Epithelial cell of proximal tubule (primary cell): ENCODE data around the gene TMC6. TPM values are rescaled to one million over a fixed set of nuclear protein-coding genes. Genes with fewer than 3 reads are reported as not detected.

Source experiments
- DNase-seq: peaks from one replicate; pipeline ENCODE4 v3.0.0-alpha.2; 2011; ENCODE audit warnings: low read depth
- H3K4me3 ChIP-seq: 2 replicates; pipeline ENCODE4 v1.5.1; 2011; ENCODE audit warnings: low read depth, mild to moderate bottlenecking, low read length
- CTCF ChIP-seq: conservative IDR thresholded peaks from 2 replicates; pipeline ENCODE4 v1.5.1; 2012; ENCODE audit warnings: low read depth, mild to moderate bottlenecking, low read length
- total RNA-seq: library from RNA; depleted of rRNA; stranded (reverse); fragments of >200 nt; gene quantifications from 2 replicates; pipeline ENCODE4 v1.2.3, GENCODE V29; 2015

TMC6 gene, protein sequence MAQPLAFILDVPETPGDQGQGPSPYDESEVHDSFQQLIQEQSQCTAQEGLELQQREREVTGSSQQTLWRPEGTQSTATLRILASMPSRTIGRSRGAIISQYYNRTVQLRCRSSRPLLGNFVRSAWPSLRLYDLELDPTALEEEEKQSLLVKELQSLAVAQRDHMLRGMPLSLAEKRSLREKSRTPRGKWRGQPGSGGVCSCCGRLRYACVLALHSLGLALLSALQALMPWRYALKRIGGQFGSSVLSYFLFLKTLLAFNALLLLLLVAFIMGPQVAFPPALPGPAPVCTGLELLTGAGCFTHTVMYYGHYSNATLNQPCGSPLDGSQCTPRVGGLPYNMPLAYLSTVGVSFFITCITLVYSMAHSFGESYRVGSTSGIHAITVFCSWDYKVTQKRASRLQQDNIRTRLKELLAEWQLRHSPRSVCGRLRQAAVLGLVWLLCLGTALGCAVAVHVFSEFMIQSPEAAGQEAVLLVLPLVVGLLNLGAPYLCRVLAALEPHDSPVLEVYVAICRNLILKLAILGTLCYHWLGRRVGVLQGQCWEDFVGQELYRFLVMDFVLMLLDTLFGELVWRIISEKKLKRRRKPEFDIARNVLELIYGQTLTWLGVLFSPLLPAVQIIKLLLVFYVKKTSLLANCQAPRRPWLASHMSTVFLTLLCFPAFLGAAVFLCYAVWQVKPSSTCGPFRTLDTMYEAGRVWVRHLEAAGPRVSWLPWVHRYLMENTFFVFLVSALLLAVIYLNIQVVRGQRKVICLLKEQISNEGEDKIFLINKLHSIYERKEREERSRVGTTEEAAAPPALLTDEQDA
- total RNA-seq: 38.4 and 52.1 TPM in 2 replicates

- peak within 1 kb of the TSS; percentile 83 for H3K4me3 ChIP-seq
- DNase-seq: no peak
- TF ChIP-seq CTCF: no peak
Measured at GRCh38 chr17:78128551-78129350, at the start of gene TMC6. TSS of gene TMC6 (minus strand) at chr17:78128755. CDS start at chr17:78126832, 1,923 bp downstream.

DNA sequence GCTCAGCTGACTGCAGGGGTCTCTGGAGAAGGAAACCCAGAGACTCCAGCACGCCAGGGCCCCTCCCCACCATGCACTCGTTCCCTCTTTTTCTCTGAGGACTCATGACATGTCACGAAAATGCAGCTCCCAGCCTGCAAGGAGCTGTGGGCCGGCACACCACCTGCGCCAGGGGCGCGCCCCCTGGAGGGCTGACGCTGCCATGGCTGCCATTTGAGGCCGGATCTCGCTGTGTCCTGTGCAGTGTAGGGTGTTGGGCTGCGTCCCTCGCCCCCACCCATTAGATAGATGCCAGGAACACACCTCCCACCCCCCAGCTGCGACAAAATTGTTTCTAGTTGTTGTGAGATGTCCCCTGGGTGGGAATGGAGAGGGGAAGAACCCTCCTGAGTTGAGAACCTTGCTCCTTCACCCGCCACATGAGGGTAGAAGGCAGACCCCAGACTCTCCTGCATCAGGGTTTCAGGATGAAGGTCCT lies 48.0 kb upstream of the TMC6 start:
- H3K4me3 ChIP-seq: no peak overlapping the region
- peak; percentile 81 for TF ChIP-seq CTCF
- no peak for DNase-seq

- DNase-seq: no peak
- TF ChIP-seq CTCF: no peak
- H3K4me3 ChIP-seq: no peak overlapping the region
Measured at GRCh38 chr17:78175643-78175981, 47.1 kb upstream of the TMC6 start.

DNA sequence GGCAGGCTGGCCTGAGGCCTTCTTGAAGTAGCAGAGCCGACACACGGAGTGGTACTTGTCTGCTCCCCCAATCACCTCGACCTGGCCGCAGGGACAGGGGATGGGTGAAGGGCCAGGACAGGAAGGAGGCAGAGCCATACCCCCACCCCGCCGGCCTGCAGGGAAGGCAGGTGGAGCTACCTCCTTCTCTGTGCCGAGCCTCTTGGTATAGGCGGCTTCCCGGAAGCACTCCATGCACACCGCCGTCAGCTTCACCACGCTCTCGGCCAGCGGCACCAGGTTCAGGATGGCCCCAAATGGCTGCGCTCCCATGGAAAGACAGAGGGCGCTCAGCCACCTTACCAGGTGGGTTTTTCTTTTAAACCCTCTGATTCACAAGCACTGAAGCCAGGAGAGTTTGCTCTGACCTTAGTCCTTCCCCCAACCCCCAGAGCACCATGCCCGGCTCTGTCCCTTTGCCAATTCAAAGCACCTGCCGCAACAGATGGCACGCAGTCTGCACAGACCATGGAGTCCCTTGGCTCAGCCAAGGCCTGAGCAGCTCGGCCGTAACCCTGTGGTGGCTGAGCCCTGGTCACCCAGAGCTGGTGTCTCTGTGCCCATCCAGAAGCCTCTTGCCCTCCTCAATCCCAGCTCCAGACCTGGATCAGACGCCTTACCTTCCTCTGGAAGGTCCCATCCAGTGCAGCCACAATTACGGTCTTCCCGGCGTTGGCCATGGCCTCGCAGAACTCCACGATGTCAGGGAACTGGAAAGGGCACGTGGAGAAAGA lies 46.5 kb upstream of the TMC6 start:
- DNase-seq: no peak
- TF ChIP-seq CTCF: no peak
- peak overlapping the region; percentile 35 for H3K4me3 ChIP-seq

DNA sequence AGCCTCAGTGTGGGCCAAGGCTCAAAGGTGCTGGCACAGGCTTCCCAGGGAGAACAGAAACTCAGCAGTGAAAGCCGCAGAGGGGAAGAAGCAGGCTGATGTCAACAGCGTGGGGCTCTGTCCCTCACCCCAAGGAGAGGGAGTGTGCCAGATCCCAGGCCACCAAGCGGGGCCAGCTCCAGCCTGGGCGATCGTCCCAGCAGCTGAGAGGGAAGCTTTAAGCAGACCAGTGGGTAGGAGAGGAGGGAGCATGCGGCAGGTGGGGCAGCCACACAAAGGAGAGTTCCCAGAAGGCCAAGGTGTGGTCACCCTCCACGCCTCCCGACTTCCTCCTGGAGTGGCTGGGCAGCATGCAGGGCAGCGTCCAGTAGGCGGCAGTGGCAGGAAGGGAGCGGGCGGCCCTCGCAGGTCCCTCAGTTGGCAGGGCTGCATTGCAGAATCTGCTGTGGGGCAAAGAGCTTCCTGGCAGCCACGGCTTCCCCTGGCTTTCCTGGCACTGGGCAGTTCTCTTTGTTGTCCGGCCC lies 45.9 kb upstream of the TMC6 start:
- TF ChIP-seq CTCF: peak; percentile 58
- peak overlapping the region; percentile 35 for H3K4me3 ChIP-seq
- DNase-seq: no peak

GRCh38 chr17:78173097-78173715 lies 44.7 kb upstream of the TMC6 start:
- TF ChIP-seq CTCF: no peak
- no peak overlapping the region for H3K4me3 ChIP-seq
- DNase-seq: no peak
